BLaER1 (cell line): ENCODE data around the gene BAG2.
A peak's percentile ranks its signal among the peaks of the same experiment; 100 is the strongest.

Experiments used
- H3K27ac ChIP-seq: shearing (Covaris generic); formaldehyde crosslinking; 2 replicates; pipeline ENCODE4 v1.8.1; 2022
- H3K27me3 ChIP-seq: shearing (Covaris generic); formaldehyde crosslinking; 2 replicates; pipeline ENCODE4 v1.8.1; 2022
- H3K36me3 ChIP-seq: shearing (Covaris generic); formaldehyde crosslinking; 2 replicates; pipeline ENCODE4 v1.8.1; 2022
- H3K4me1 ChIP-seq: shearing (Covaris generic); formaldehyde crosslinking; 2 replicates; pipeline ENCODE4 v1.8.1; 2022
- H3K4me2 ChIP-seq: shearing (Covaris generic); formaldehyde crosslinking; 2 replicates; pipeline ENCODE4 v1.8.1; 2022
- H3K4me3 ChIP-seq: shearing (Covaris generic); formaldehyde crosslinking; 2 replicates; pipeline ENCODE4 v1.8.1; 2022
- H3K9ac ChIP-seq: shearing (Covaris generic); formaldehyde crosslinking; 2 replicates; pipeline ENCODE4 v1.8.1; 2022
- H3K9me3 ChIP-seq: shearing (Covaris generic); formaldehyde crosslinking; 2 replicates; pipeline ENCODE4 v1.8.1; 2022
- H4K20me1 ChIP-seq: shearing (Covaris generic); formaldehyde crosslinking; 2 replicates; pipeline ENCODE4 v1.8.1; 2022
- Cebpa-rat ChIP-seq: shearing (Covaris generic); IDR thresholded peaks from 2 replicates; pipeline ENCODE4 v1.8.1; 2022

Gene BAG2

GRCh38 chr6:57143690-57144089, 28.4 kb upstream of the BAG2 start:
- H3K27ac ChIP-seq: no peak overlapping the region
- no peak overlapping the region for H3K9ac ChIP-seq
- H3K4me2 ChIP-seq: no peak overlapping the region
- no peaks in the 10 kb centered on the region for H3K9me3 ChIP-seq
- H3K4me3 ChIP-seq: no peak overlapping the region
- no peaks in the 10 kb centered on the region for H4K20me1 ChIP-seq
- no peaks in the 10 kb centered on the region for H3K27me3 ChIP-seq
- H3K4me1 ChIP-seq: no peaks in the 10 kb centered on the region
- peaks cover 48% of the 10 kb centered on the region for H3K36me3 ChIP-seq
- TF ChIP-seq Cebpa-rat: no peak

GRCh38 chr6:57147401-57147800, 24.7 kb upstream of the BAG2 start:
- Histone ChIP-seq H3K4me1 (no peaks in the 10 kb centered on the region), H3K27me3 (no peaks in the 10 kb centered on the region), H3K4me3 (no peak overlapping the region), H3K36me3 (peaks cover 66% of the 10 kb centered on the region), H4K20me1 (no peaks in the 10 kb centered on the region), H3K27ac (no peak overlapping the region), H3K4me2 (no peak overlapping the region), H3K9ac (no peak overlapping the region), H3K9me3 (no peaks in the 10 kb centered on the region)
- TF ChIP-seq Cebpa-rat: no peak

GRCh38 chr6:57147955-57148858, 23.9 kb upstream of the BAG2 start:
- no peak overlapping the region for H3K4me3 ChIP-seq
- no peaks in the 10 kb centered on the region for H4K20me1 ChIP-seq
- no peaks in the 10 kb centered on the region for H3K27me3 ChIP-seq
- H3K9me3 ChIP-seq: no peaks in the 10 kb centered on the region
- no peak for TF ChIP-seq Cebpa-rat
- H3K4me2 ChIP-seq: no peak overlapping the region
- H3K27ac ChIP-seq: no peak overlapping the region
- no peaks in the 10 kb centered on the region for H3K4me1 ChIP-seq
- H3K9ac ChIP-seq: no peak overlapping the region
- H3K36me3 ChIP-seq: peaks cover 70% of the 10 kb centered on the region

- Histone ChIP-seq H3K9ac (no peak overlapping the region), H3K27me3 (no peaks in the 10 kb centered on the region), H3K9me3 (no peaks in the 10 kb centered on the region), H4K20me1 (no peaks in the 10 kb centered on the region), H3K4me1 (no peaks in the 10 kb centered on the region), H3K27ac (no peak overlapping the region), H3K4me2 (no peak overlapping the region), H3K36me3 (peaks cover 41% of the 10 kb centered on the region), H3K4me3 (no peak overlapping the region)
- TF ChIP-seq Cebpa-rat: no peak
Observed at GRCh38 chr6:57158658-57159057, 13.5 kb upstream of the BAG2 start.

GRCh38 chr6:57159127-57159526, 13.0 kb upstream of the BAG2 start:
- no peaks in the 10 kb centered on the region for H4K20me1 ChIP-seq
- H3K36me3 ChIP-seq: peaks cover 37% of the 10 kb centered on the region
- H3K9me3 ChIP-seq: no peaks in the 10 kb centered on the region
- H3K27ac ChIP-seq: no peak overlapping the region
- H3K4me2 ChIP-seq: no peak overlapping the region
- H3K4me1 ChIP-seq: no peaks in the 10 kb centered on the region
- no peak overlapping the region for H3K9ac ChIP-seq
- TF ChIP-seq Cebpa-rat: no peak
- no peaks in the 10 kb centered on the region for H3K27me3 ChIP-seq
- H3K4me3 ChIP-seq: no peak overlapping the region

- Histone ChIP-seq H3K9ac (no peak overlapping the region), H4K20me1 (no peaks in the 10 kb centered on the region), H3K4me3 (no peak overlapping the region), H3K27me3 (no peaks in the 10 kb centered on the region), H3K27ac (no peak overlapping the region), H3K4me1 (no peaks in the 10 kb centered on the region), H3K4me2 (no peak overlapping the region), H3K36me3 (peaks cover 33% of the 10 kb centered on the region), H3K9me3 (peaks cover 4% of the 10 kb centered on the region; the same call in 1 of the 2 replicates)
- no peak for TF ChIP-seq Cebpa-rat
Observed at GRCh38 chr6:57162028-57162427, 10.1 kb upstream of the BAG2 start.

- H3K9ac ChIP-seq: no peak overlapping the region
- H3K4me3 ChIP-seq: no peak overlapping the region
- H3K27me3 ChIP-seq: no peaks in the 10 kb centered on the region
- no peaks in the 10 kb centered on the region for H4K20me1 ChIP-seq
- no peak overlapping the region for H3K27ac ChIP-seq
- no peak for TF ChIP-seq Cebpa-rat
- H3K4me2 ChIP-seq: no peak overlapping the region
- peaks cover 4% of the 10 kb centered on the region; the same call in 1 of the 2 replicates for H3K9me3 ChIP-seq
- no peaks in the 10 kb centered on the region for H3K4me1 ChIP-seq
- H3K36me3 ChIP-seq: peaks cover 37% of the 10 kb centered on the region
Observed at GRCh38 chr6:57162516-57162915, 9.6 kb upstream of the BAG2 start.

- Histone ChIP-seq H3K27ac (no peak overlapping the region), H3K36me3 (peaks cover 38% of the 10 kb centered on the region), H3K4me2 (no peak overlapping the region), H3K4me3 (no peak overlapping the region), H3K4me1 (no peaks in the 10 kb centered on the region), H3K9ac (no peak overlapping the region), H4K20me1 (no peaks in the 10 kb centered on the region), H3K9me3 (peaks cover 4% of the 10 kb centered on the region; the same call in 1 of the 2 replicates), H3K27me3 (no peaks in the 10 kb centered on the region)
- TF ChIP-seq Cebpa-rat: no peak
Observed at GRCh38 chr6:57163956-57164355, 8.2 kb upstream of the BAG2 start.

GRCh38 chr6:57165080-57165479, 7.0 kb upstream of the BAG2 start:
- Histone ChIP-seq H4K20me1 (no peaks in the 10 kb centered on the region), H3K4me1 (no peaks in the 10 kb centered on the region), H3K9me3 (peaks cover 4% of the 10 kb centered on the region; the same call in 1 of the 2 replicates), H3K27me3 (no peaks in the 10 kb centered on the region), H3K4me2 (no peak overlapping the region), H3K27ac (no peak overlapping the region), H3K4me3 (no peak overlapping the region), H3K36me3 (peaks cover 38% of the 10 kb centered on the region), H3K9ac (no peak overlapping the region)
- no peak for TF ChIP-seq Cebpa-rat

- Histone ChIP-seq H4K20me1 (peaks cover 32% of the 10 kb centered on the region), H3K9ac (peak overlapping the region; percentile 92), H3K4me3 (peak overlapping the region; percentile 85), H3K27me3 (no peaks in the 10 kb centered on the region), H3K27ac (peak overlapping the region; percentile 90), H3K4me1 (peaks cover 27% of the 10 kb centered on the region), H3K4me2 (peak overlapping the region; percentile 79), H3K36me3 (peaks cover 9% of the 10 kb centered on the region), H3K9me3 (no peaks in the 10 kb centered on the region)
- no peak for TF ChIP-seq Cebpa-rat
Observed at GRCh38 chr6:57173056-57173885, 1.1 kb downstream of the BAG2 start.
